Liver (tissue), 3 donors: ENCODE data around the gene GTF2H3.

Experiments used
- ATF3 ChIP-seq: IDR thresholded peaks from 2 replicates; pipeline ENCODE4 v1.6.1; 2016; ENCODE audit warnings: antibody characterized with exemption
- CTCF ChIP-seq: fragments of 150-350 bp; IDR thresholded peaks from 2 replicates; pipeline ENCODE4 v1.5.1; 2017; ENCODE audit warnings: improper control_type of control experiment, low read depth, low read length; ENCODE audit not compliant: missing input control
- GABPA ChIP-seq, 2 donors: IDR thresholded peaks in 1 of 2; conservative IDR thresholded peaks in 1 of 2; 2 replicates each; pipeline ENCODE4 v1.6.1; 2016; ENCODE audit warnings: antibody characterized with exemption in 2 of 2, mild to moderate bottlenecking in 1 of 2, moderate library complexity in 1 of 2
- JUND ChIP-seq, 2 donors: IDR thresholded peaks; 2 replicates each; pipeline ENCODE4 v1.6.1; 2016; ENCODE audit warnings: antibody characterized with exemption in 2 of 2
- RAD21 ChIP-seq, 2 donors: IDR thresholded peaks; 2 replicates each; pipeline ENCODE4 v1.6.1; 2016; ENCODE audit warnings: antibody characterized with exemption in 2 of 2, mild to moderate bottlenecking in 2 of 2
- SP1 ChIP-seq: IDR thresholded peaks from 2 replicates; pipeline ENCODE4 v1.6.1; 2018; ENCODE audit warnings: antibody characterized with exemption, mild to moderate bottlenecking
- TAF1 ChIP-seq: conservative IDR thresholded peaks from 2 replicates; pipeline ENCODE4 v1.6.1; 2016; ENCODE audit warnings: antibody characterized with exemption, mild to moderate bottlenecking
- YY1 ChIP-seq: IDR thresholded peaks from 2 replicates; pipeline ENCODE4 v1.6.1; 2016; ENCODE audit warnings: antibody characterized with exemption, mild to moderate bottlenecking
- ZBTB33 ChIP-seq: IDR thresholded peaks from 2 replicates; pipeline ENCODE4 v1.6.1; 2016; ENCODE audit warnings: antibody characterized with exemption
- TF ChIP-seq, protein P1 (sequence below): IDR thresholded peaks from 2 replicates; pipeline ENCODE4 v1.6.1; 2016; ENCODE audit warnings: antibody characterized with exemption
- TF ChIP-seq, protein P2 (sequence below): IDR thresholded peaks from 2 replicates; pipeline ENCODE4 v1.6.1; 2016; ENCODE audit warnings: antibody characterized with exemption, mild to moderate bottlenecking
- donor health status: healthy.
- donor health status: healthy.

- no peak for TF ChIP-seq CTCF
- no peak for TF ChIP-seq ZBTB33
- TF ChIP-seq RAD21 (IDR thresholded peaks at IDR 0.05) = no peak
- TF ChIP-seq YY1 = no peak
- TF ChIP-seq ATF3 = no peak
- TF ChIP-seq TAF1 = no peak
- no peak for TF ChIP-seq JUND (IDR thresholded peaks at IDR 0.05)
- TF ChIP-seq, protein P1, sequence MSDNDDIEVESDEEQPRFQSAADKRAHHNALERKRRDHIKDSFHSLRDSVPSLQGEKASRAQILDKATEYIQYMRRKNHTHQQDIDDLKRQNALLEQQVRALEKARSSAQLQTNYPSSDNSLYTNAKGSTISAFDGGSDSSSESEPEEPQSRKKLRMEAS = no peak
- TF ChIP-seq, protein P2, sequence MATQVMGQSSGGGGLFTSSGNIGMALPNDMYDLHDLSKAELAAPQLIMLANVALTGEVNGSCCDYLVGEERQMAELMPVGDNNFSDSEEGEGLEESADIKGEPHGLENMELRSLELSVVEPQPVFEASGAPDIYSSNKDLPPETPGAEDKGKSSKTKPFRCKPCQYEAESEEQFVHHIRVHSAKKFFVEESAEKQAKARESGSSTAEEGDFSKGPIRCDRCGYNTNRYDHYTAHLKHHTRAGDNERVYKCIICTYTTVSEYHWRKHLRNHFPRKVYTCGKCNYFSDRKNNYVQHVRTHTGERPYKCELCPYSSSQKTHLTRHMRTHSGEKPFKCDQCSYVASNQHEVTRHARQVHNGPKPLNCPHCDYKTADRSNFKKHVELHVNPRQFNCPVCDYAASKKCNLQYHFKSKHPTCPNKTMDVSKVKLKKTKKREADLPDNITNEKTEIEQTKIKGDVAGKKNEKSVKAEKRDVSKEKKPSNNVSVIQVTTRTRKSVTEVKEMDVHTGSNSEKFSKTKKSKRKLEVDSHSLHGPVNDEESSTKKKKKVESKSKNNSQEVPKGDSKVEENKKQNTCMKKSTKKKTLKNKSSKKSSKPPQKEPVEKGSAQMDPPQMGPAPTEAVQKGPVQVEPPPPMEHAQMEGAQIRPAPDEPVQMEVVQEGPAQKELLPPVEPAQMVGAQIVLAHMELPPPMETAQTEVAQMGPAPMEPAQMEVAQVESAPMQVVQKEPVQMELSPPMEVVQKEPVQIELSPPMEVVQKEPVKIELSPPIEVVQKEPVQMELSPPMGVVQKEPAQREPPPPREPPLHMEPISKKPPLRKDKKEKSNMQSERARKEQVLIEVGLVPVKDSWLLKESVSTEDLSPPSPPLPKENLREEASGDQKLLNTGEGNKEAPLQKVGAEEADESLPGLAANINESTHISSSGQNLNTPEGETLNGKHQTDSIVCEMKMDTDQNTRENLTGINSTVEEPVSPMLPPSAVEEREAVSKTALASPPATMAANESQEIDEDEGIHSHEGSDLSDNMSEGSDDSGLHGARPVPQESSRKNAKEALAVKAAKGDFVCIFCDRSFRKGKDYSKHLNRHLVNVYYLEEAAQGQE = no peak
- no peak for TF ChIP-seq SP1
- no peak for TF ChIP-seq GABPA (IDR thresholded peaks at IDR 0.05 in 1 of 2, conservative IDR thresholded peaks at IDR 0.05 in 1 of 2)
Observed at GRCh38 chr12:123599310-123599709, 34.3 kb upstream of the GTF2H3 start.
